ENCODE results near the gene HNRNPH1. TPM values are rescaled to one million over a fixed set of nuclear protein-coding genes. Genes with fewer than 3 reads are reported as not detected.
"Not testable (repeated sequence)": the region's sequence is repeated elsewhere in the genome, so short reads cannot be mapped to it uniquely, and the experiment has no call there.

Gene HNRNPH1
- total RNA-seq, 2 experiments from 2014 or later = 2,404 to 2,435 TPM

DNA sequence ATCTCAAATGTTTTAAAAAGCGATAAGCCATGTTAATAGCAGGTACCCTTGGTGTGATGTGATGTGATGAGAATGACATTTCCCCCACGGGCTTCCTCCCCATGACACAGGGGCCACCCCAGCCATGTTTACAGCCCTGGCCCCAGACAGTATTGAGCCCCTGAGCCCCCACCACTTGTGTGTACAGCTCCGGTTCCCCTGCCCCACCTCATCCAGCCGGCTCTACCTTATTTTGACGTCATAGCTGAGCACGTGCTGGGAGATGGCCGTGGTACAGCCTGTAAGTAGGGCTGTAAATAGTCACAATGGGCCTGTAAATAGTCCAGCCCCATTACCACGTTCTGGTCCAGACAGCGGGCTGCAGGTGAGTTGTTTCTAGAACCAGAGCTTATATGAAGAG is 24.9 kb upstream of the HNRNPH1 start:
- H3K4me3 ChIP-seq (ENCODE audit: low read length) = no peak overlapping the region
- TF ChIP-seq, protein P1, sequence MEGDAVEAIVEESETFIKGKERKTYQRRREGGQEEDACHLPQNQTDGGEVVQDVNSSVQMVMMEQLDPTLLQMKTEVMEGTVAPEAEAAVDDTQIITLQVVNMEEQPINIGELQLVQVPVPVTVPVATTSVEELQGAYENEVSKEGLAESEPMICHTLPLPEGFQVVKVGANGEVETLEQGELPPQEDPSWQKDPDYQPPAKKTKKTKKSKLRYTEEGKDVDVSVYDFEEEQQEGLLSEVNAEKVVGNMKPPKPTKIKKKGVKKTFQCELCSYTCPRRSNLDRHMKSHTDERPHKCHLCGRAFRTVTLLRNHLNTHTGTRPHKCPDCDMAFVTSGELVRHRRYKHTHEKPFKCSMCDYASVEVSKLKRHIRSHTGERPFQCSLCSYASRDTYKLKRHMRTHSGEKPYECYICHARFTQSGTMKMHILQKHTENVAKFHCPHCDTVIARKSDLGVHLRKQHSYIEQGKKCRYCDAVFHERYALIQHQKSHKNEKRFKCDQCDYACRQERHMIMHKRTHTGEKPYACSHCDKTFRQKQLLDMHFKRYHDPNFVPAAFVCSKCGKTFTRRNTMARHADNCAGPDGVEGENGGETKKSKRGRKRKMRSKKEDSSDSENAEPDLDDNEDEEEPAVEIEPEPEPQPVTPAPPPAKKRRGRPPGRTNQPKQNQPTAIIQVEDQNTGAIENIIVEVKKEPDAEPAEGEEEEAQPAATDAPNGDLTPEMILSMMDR (IDR thresholded peaks at IDR 0.05) = no peak
- ATAC-seq (ENCODE audit: poor library complexity) = no peak
- Mint-ChIP-seq H3K27ac (no peak overlapping the region), H3K4me1 (ENCODE audit: low read depth) (no peaks in the 10 kb centered on the region), H3K27me3 (no peaks in the 10 kb centered on the region), H3K4me3 (no peak overlapping the region), H3K9me3 (no peaks in the 10 kb centered on the region), H3K36me3 (ENCODE audit: low read depth) (no peaks in the 10 kb centered on the region)
- H3K9me3 ChIP-seq (ENCODE audit: control insufficient read depth in 1 of 2, insufficient read depth in 1 of 2, low read length in 2 of 2) = peaks cover 0 to 6% of the 10 kb centered on the region in 2 experiments
- H3K27ac ChIP-seq (ENCODE audit: low read depth in 1 of 2, low read length in 2 of 2) = no peak overlapping the region
- POLR2A ChIA-PET = interaction anchor here (1.5 kb wide), 1 partner anchor 26 kb away, joined by 3 read pairs; no protein-coding TSS in a partner anchor
- no peaks in the 10 kb centered on the region for H3K4me1 ChIP-seq (ENCODE audit: insufficient read depth, low read length)
- DNase-seq = no peak
- CTCF ChIA-PET = no interaction called here
- no peaks in the 10 kb centered on the region for H3K36me3 ChIP-seq (ENCODE audit: insufficient read depth, low read length)
- H3K27me3 ChIP-seq (ENCODE audit: control insufficient read depth in 1 of 2, insufficient read depth in 2 of 2, low read length in 2 of 2) = no peaks in the 10 kb centered on the region
- intact Hi-C loops (cut with DNase I, micrococcal nuclease) = loop anchor here in 1 of 2 experiments (10.0 kb wide), 1 partner anchor 436 kb away; no protein-coding TSS in a partner anchor

DNA sequence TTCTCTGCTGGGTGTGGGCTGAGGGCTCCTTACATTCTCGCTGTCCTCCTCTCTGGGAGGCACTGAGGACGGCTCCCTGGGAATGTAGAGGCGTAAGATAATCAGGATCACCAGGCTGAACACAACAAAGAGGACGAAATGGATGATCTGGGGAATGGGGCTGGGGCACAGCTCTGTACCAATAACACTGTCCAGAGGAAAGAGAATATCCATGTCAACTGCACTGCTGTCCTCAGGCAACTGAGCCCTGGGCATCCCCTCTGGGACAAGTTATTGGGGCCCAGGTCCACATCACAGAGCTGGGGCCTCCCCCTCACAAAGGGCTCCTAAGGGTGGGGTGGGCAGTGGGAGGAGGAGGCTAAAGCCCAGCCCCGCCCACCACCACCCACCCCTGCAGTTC is 21.3 kb upstream of the HNRNPH1 start:
- H3K27ac ChIP-seq (ENCODE audit: low read depth in 1 of 2, low read length in 2 of 2); H3K9me3 Mint-ChIP-seq; H3K36me3 Mint-ChIP-seq (ENCODE audit: low read depth); H3K4me3 Mint-ChIP-seq; CTCF ChIA-PET; H3K4me1 Mint-ChIP-seq (ENCODE audit: low read depth); ATAC-seq (ENCODE audit: poor library complexity); H3K4me3 ChIP-seq (ENCODE audit: low read length); POLR2A ChIA-PET; H3K27me3 Mint-ChIP-seq; H3K9me3 ChIP-seq (ENCODE audit: control insufficient read depth in 1 of 2, insufficient read depth in 1 of 2, low read length in 2 of 2); H3K4me1 ChIP-seq (ENCODE audit: insufficient read depth, low read length); H3K27ac Mint-ChIP-seq; H3K36me3 ChIP-seq (ENCODE audit: insufficient read depth, low read length); DNase-seq; H3K27me3 ChIP-seq (ENCODE audit: control insufficient read depth in 1 of 2, insufficient read depth in 2 of 2, low read length in 2 of 2): not testable (repeated sequence)
- intact Hi-C loops (cut with DNase I, micrococcal nuclease) = loop anchor here in 1 of 2 experiments (10.0 kb wide), 1 partner anchor 440 kb away; no protein-coding TSS in a partner anchor

DNA sequence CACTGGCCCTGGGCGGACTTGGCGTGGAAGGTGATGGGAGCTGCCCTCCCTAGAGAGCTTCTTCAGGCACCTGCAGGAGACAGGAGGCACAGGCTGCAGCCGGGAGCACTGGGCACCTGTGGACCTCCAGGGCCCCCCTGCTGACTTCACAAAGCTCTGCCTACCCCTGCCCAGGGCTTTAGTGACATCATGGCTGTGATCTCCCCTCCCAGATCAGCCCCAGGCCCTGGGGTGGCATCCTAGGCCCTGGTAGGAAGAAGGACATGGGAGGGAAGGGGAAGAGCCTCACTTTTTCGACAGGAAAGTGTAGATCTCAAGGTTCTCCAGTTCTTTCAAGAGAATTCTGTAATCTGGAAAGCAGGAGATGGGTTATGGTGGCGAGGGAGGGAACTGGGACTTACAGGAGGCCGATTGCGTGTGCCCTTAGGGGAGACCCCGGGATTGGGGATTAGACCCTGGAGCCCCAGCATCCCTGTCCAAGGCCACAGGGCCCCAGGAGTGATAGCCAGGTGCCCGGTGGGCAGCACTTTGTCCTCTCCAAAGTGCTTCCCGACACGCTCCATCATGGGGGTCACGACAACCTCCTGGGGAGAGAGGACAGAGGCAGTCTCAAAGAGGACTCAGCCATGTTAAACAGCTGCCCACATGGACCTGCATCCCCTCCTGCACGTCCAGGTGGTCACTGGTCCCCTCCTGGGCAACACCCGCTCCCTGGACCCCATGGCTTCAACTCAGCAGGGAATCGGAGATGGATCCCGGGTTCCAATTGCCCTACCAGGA is 19.9 kb upstream of the HNRNPH1 start:
- H3K27me3 Mint-ChIP-seq; H3K27ac ChIP-seq (ENCODE audit: low read depth in 1 of 2, low read length in 2 of 2); H3K36me3 Mint-ChIP-seq (ENCODE audit: low read depth); DNase-seq; CTCF ChIA-PET; H3K27me3 ChIP-seq (ENCODE audit: control insufficient read depth in 1 of 2, insufficient read depth in 2 of 2, low read length in 2 of 2); H3K4me3 ChIP-seq (ENCODE audit: low read length); H3K27ac Mint-ChIP-seq; H3K4me1 ChIP-seq (ENCODE audit: insufficient read depth, low read length); H3K4me1 Mint-ChIP-seq (ENCODE audit: low read depth); H3K4me3 Mint-ChIP-seq; ATAC-seq (ENCODE audit: poor library complexity); H3K9me3 ChIP-seq (ENCODE audit: control insufficient read depth in 1 of 2, insufficient read depth in 1 of 2, low read length in 2 of 2); POLR2A ChIA-PET; H3K9me3 Mint-ChIP-seq; H3K36me3 ChIP-seq (ENCODE audit: insufficient read depth, low read length): not testable (repeated sequence)
- intact Hi-C loops (cut with DNase I, micrococcal nuclease) = loop anchor here in 1 of 2 experiments (10.0 kb wide), 1 partner anchor 441 kb away; no protein-coding TSS in a partner anchor

DNA sequence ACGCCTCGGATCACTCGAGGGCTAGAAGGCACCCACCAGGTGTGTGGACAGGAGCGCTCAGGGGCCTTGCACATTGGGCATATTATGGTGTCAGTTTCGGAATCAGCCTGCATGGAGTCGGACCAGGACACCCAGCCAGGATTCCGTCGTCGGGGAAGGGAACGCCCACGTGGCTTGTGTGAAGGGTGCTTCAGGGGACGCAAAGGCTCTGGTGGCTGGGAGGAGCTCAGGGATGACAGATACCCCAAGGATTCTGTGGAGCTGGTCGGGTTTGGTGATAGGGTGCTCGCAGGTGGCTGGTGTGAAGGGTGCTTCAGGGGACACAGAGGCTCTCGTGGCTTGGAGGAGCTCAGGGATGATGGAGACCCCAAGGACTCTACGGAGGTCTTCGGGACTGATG is 19.2 kb upstream of the HNRNPH1 start:
- H3K4me3 ChIP-seq (ENCODE audit: low read length); H3K36me3 ChIP-seq (ENCODE audit: insufficient read depth, low read length); H3K27me3 ChIP-seq (ENCODE audit: control insufficient read depth in 1 of 2, insufficient read depth in 2 of 2, low read length in 2 of 2); H3K4me3 Mint-ChIP-seq; H3K4me1 Mint-ChIP-seq (ENCODE audit: low read depth); H3K4me1 ChIP-seq (ENCODE audit: insufficient read depth, low read length); DNase-seq; H3K36me3 Mint-ChIP-seq (ENCODE audit: low read depth); H3K27me3 Mint-ChIP-seq; CTCF ChIA-PET; H3K27ac ChIP-seq (ENCODE audit: low read depth in 1 of 2, low read length in 2 of 2); H3K9me3 ChIP-seq (ENCODE audit: control insufficient read depth in 1 of 2, insufficient read depth in 1 of 2, low read length in 2 of 2); ATAC-seq (ENCODE audit: poor library complexity); H3K9me3 Mint-ChIP-seq; H3K27ac Mint-ChIP-seq: not testable (repeated sequence)
- POLR2A ChIA-PET = interaction anchor here (0.5 kb wide), 1 partner anchor 19 kb away, joined by 4 read pairs; the partner anchor contains the start of gene HNRNPH1
- intact Hi-C loops (cut with DNase I, micrococcal nuclease) = loop anchor here in 1 of 2 experiments (10.0 kb wide), 1 partner anchor 442 kb away; no protein-coding TSS in a partner anchor

DNA sequence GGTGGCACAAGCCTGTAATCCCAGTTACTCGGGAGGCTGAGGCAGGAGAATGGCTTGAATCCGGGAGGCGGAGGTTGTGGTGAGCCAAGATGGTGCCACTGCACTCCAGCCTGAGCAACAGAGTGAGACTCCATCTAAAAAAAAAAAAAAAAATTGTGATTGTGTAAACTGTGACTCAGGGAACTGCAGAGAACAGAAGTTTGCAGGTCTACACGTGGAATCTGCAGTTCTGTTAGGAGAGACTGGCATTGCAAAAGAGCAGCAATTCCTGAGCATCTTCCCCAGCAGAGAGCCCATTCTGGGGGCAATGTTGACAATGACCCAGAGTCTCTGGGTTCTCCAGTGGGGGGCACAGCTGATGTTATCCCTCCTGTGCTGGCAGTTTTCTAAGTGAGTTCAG is 18.3 kb upstream of the HNRNPH1 start:
- intact Hi-C loops (cut with DNase I, micrococcal nuclease) = loop anchor here in 1 of 2 experiments (10.0 kb wide), 1 partner anchor 443 kb away; no protein-coding TSS in a partner anchor
- H3K4me1 ChIP-seq (ENCODE audit: insufficient read depth, low read length); H3K27me3 ChIP-seq (ENCODE audit: control insufficient read depth in 1 of 2, insufficient read depth in 2 of 2, low read length in 2 of 2); POLR2A ChIA-PET; H3K4me3 ChIP-seq (ENCODE audit: low read length); H3K4me1 Mint-ChIP-seq (ENCODE audit: low read depth); H3K36me3 ChIP-seq (ENCODE audit: insufficient read depth, low read length); CTCF ChIA-PET; DNase-seq; H3K36me3 Mint-ChIP-seq (ENCODE audit: low read depth); H3K27me3 Mint-ChIP-seq; H3K4me3 Mint-ChIP-seq; H3K27ac ChIP-seq (ENCODE audit: low read depth in 1 of 2, low read length in 2 of 2); ATAC-seq (ENCODE audit: poor library complexity); H3K9me3 Mint-ChIP-seq; H3K27ac Mint-ChIP-seq; H3K9me3 ChIP-seq (ENCODE audit: control insufficient read depth in 1 of 2, insufficient read depth in 1 of 2, low read length in 2 of 2): not testable (repeated sequence)

DNA sequence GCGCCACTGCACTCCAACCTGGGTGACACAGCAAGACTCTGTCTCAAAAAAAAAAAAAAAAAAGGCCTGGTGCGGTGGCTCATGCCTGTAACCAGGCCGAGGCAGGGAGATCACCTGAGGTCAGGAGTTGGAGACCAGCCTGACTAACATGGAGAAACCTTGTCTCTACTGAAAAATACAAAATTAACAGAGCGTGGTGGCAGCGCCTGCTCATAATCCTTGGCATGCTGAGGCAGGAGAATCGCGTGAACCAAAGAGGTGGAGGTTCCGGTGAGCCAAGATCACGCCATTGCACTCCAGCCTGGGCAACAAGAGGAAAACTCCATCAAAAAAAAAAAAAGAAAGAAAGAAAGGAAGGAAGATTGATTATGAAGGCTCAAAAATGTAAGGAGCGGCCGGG is 15.8 kb upstream of the HNRNPH1 start:
- not testable (repeated sequence) for H3K27ac Mint-ChIP-seq; H3K36me3 Mint-ChIP-seq (ENCODE audit: low read depth); H3K4me3 ChIP-seq (ENCODE audit: low read length); H3K4me1 ChIP-seq (ENCODE audit: insufficient read depth, low read length); H3K27ac ChIP-seq (ENCODE audit: low read depth in 1 of 2, low read length in 2 of 2); H3K4me3 Mint-ChIP-seq; H3K9me3 ChIP-seq (ENCODE audit: control insufficient read depth in 1 of 2, insufficient read depth in 1 of 2, low read length in 2 of 2); H3K9me3 Mint-ChIP-seq; H3K4me1 Mint-ChIP-seq (ENCODE audit: low read depth); H3K36me3 ChIP-seq (ENCODE audit: insufficient read depth, low read length); H3K27me3 Mint-ChIP-seq; DNase-seq; H3K27me3 ChIP-seq (ENCODE audit: control insufficient read depth in 1 of 2, insufficient read depth in 2 of 2, low read length in 2 of 2); ATAC-seq (ENCODE audit: poor library complexity)
- ChIA-PET POLR2A (interaction anchor here (1.1 kb wide), 1 partner anchor 183 kb away, joined by 3 read pairs; no protein-coding TSS in a partner anchor), CTCF (interaction anchor here (1.2 kb wide), 1 partner anchor 29 kb away, joined by 3 read pairs; no protein-coding TSS in a partner anchor)
- intact Hi-C loops (cut with DNase I, micrococcal nuclease) = loop anchor here in 1 of 2 experiments (2.0 kb wide), 1 partner anchor 22 kb away; no protein-coding TSS in a partner anchor

Data from CD4-positive, alpha-beta T cell (primary cell).